ENCODE data around the gene LNPK.

- TF ChIP-seq CTCF (conservative IDR thresholded peaks at IDR 0.05; ENCODE audit: low read depth, low read length) (no peak), EZH2 (IDR thresholded peaks at IDR 0.05; ENCODE audit: low read length, unreplicated experiment) (no peak)
Measured at GRCh38 chr2:176038694-176039093, 36.6 kb upstream of the LNPK start.
